PC-3 (cell line): ENCODE results near the gene CACNA1C. TPM values are rescaled to one million over a fixed set of nuclear protein-coding genes. Genes with fewer than 3 reads are reported as not detected.

Experiments used
- ATAC-seq: fragments of 200-7000 bp; cut with Tn5 transposase; 2 replicates; pipeline ENCODE4 v1.9.1; 2020; ENCODE audit warnings: mild to moderate bottlenecking, moderate library complexity
- BruUV-seq: library from RNA; stranded (reverse); fragments of 400-500 nt; replicated peaks from 2 replicates; lab custom pipeline; 2021; lab: Mats Ljungman, UMichigan
- CTCF ChIA-PET: fragments of 300-600 bp; sonication (Branson Sonifier 250); formaldehyde crosslinking; loops from one replicate; lab custom pipeline; 2022; ENCODE audit warnings: antibody characterized with exemption; lab: Charles Lee
- POLR2A ChIA-PET: fragments of 300-600 bp; sonication (Branson Sonifier 250); formaldehyde crosslinking; loops from one replicate; lab custom pipeline; 2022; ENCODE audit warnings: antibody characterized with exemption; ENCODE audit not compliant: unreplicated experiment; lab: Charles Lee
- DNase-seq: peaks from one replicate; pipeline ENCODE4 v3.0.0-alpha.2; 2015
- H2AFZ ChIP-seq: fragments of 300-600 bp; sonication (generic); 2 replicates; pipeline ENCODE4 v1.6.0; 2016; ENCODE audit warnings: antibody characterized with exemption, low read length
- H3F3A ChIP-seq: fragments of 300-600 bp; sonication (generic); one replicate; pipeline ENCODE4 v1.6.0; 2017; ENCODE audit warnings: antibody characterized with exemption, low read length, control low read depth, mild to moderate bottlenecking; ENCODE audit not compliant: unreplicated experiment
- H3K27ac ChIP-seq: fragments of 300-600 bp; sonication (generic); 2 replicates; pipeline ENCODE4 v1.5.1; 2016; ENCODE audit warnings: mild to moderate bottlenecking, low read length
- H3K27me3 ChIP-seq: fragments of 300-600 bp; sonication (generic); 2 replicates; pipeline ENCODE4 v1.6.1; 2016; ENCODE audit warnings: low read length, mixed read lengths
- H3K36me3 ChIP-seq: fragments of 300-600 bp; sonication (generic); 2 replicates; pipeline ENCODE4 v1.6.1; 2016; ENCODE audit warnings: low read depth, mixed run types, low read length, mixed read lengths
- H3K4me1 ChIP-seq: fragments of 300-600 bp; sonication (generic); 2 replicates; pipeline ENCODE4 v1.5.1; 2016; ENCODE audit warnings: low read length; ENCODE audit not compliant: insufficient read depth
- H3K4me2 ChIP-seq: fragments of 300-600 bp; sonication (generic); 2 replicates; pipeline ENCODE4 v1.6.0; 2016; ENCODE audit warnings: low read length
- H3K4me3 ChIP-seq: fragments of 300-600 bp; sonication (generic); 2 replicates; pipeline ENCODE4 v1.5.1; 2016; ENCODE audit warnings: mild to moderate bottlenecking, low read length, mixed read lengths
- H3K79me2 ChIP-seq: fragments of 300-600 bp; sonication (generic); 2 replicates; pipeline ENCODE4 v1.6.1; 2017; ENCODE audit warnings: low read length, mixed read lengths
- H3K9ac ChIP-seq: fragments of 300-600 bp; sonication (generic); 2 replicates; pipeline ENCODE4 v1.6.0; 2016; ENCODE audit warnings: mild to moderate bottlenecking, low read length
- H3K9me2 ChIP-seq: fragments of 300-600 bp; sonication (generic); replicated peaks from 2 replicates; pipeline ENCODE4 v1.6.1; 2016; ENCODE audit warnings: mixed run types, low read length, mixed read lengths
- H3K9me3 ChIP-seq: fragments of 300-600 bp; sonication (generic); 2 replicates; pipeline ENCODE4 v1.6.1; 2016; ENCODE audit warnings: low read length, mixed read lengths
- H4K20me1 ChIP-seq: fragments of 300-600 bp; sonication (generic); 2 replicates; pipeline ENCODE4 v1.6.1; 2016; ENCODE audit warnings: low read length, mixed read lengths
- EZH2 ChIP-seq: fragments of 300-600 bp; sonication (generic); IDR thresholded peaks from one replicate; pipeline ENCODE4 v1.6.1; 2017; ENCODE audit warnings: antibody characterized with exemption, mild to moderate bottlenecking, low read length; ENCODE audit not compliant: unreplicated experiment
- EZH2phosphoT487 ChIP-seq: fragments of 300-600 bp; sonication (generic); IDR thresholded peaks from 2 replicates; pipeline ENCODE4 v1.6.1; 2018; ENCODE audit warnings: mild to moderate bottlenecking, antibody characterized with exemption, low read length, borderline replicate concordance
- intact Hi-C: fragments of 100-400 bp; cut with micrococcal nuclease; formaldehyde crosslinking; loops from 2 replicates; pipeline ENCODE4 v1.9.0; 2023
- total RNA-seq: library from RNA; depleted of rRNA; stranded (reverse); fragments of >200 nt; gene quantifications from 2 replicates; pipeline ENCODE4 v1.2.3, GENCODE V29; 2014
- TF ChIP-seq, protein P1 (sequence below): fragments of 300-600 bp; sonication (generic); conservative IDR thresholded peaks from 2 replicates; pipeline ENCODE4 v1.5.1; 2017; ENCODE audit warnings: antibody characterized with exemption, low read depth, mild to moderate bottlenecking, low read length

Gene CACNA1C
- total RNA-seq, 1 experiment from 2014 or later = not detected

DNA sequence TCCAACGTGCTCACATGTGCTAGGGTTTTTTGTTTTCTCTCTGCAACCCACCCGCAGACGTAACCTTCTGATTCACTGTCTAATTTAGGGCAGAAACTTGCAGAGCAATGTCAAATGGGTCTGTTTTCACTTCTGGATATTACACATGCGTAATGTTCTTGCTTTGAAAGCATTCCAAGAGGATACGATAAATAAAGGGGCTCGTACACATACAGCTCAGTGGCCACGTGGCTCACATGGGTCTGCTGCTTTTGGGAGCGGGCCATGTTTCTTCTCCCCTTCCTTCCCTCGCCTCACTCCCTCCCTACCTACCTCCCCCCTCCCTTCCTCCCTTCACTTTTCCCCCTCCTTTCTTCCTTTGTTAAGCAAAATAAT lies 23.4 kb downstream of the CACNA1C start:
- BruUV-seq = no TSS peak
- no peak overlapping the region for H3K9ac ChIP-seq
- no peak for DNase-seq
- no peak overlapping the region for H3K4me2 ChIP-seq
- H3K4me3 ChIP-seq = no peak overlapping the region
- H3K79me2 ChIP-seq = no peaks in the 10 kb centered on the region
- no peaks in the 10 kb centered on the region for H3K36me3 ChIP-seq
- CTCF ChIA-PET = no interaction called here
- H3K4me1 ChIP-seq = no peaks in the 10 kb centered on the region
- peaks cover 7% of the 10 kb centered on the region; the same call in 1 of the 2 replicates for H3K27me3 ChIP-seq
- no peaks in the 10 kb centered on the region for H3K9me3 ChIP-seq
- H3F3A ChIP-seq = no peaks in the 10 kb centered on the region
- POLR2A ChIA-PET = no interaction called here
- H3K9me2 ChIP-seq = no peaks in the 10 kb centered on the region
- ATAC-seq = no peak
- no peak overlapping the region for H2AFZ ChIP-seq
- intact Hi-C loops = no loop called here
- H3K27ac ChIP-seq = no peak overlapping the region
- H4K20me1 ChIP-seq = no peaks in the 10 kb centered on the region
- TF ChIP-seq, protein P1, sequence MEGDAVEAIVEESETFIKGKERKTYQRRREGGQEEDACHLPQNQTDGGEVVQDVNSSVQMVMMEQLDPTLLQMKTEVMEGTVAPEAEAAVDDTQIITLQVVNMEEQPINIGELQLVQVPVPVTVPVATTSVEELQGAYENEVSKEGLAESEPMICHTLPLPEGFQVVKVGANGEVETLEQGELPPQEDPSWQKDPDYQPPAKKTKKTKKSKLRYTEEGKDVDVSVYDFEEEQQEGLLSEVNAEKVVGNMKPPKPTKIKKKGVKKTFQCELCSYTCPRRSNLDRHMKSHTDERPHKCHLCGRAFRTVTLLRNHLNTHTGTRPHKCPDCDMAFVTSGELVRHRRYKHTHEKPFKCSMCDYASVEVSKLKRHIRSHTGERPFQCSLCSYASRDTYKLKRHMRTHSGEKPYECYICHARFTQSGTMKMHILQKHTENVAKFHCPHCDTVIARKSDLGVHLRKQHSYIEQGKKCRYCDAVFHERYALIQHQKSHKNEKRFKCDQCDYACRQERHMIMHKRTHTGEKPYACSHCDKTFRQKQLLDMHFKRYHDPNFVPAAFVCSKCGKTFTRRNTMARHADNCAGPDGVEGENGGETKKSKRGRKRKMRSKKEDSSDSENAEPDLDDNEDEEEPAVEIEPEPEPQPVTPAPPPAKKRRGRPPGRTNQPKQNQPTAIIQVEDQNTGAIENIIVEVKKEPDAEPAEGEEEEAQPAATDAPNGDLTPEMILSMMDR = no peak
- TF ChIP-seq EZH2 (no peak), EZH2phosphoT487 (no peak)

GRCh38 chr12:2076728-2077127 lies 23.9 kb downstream of the CACNA1C start:
- no peaks in the 10 kb centered on the region for H4K20me1 ChIP-seq
- no peaks in the 10 kb centered on the region for H3K36me3 ChIP-seq
- H3K4me2 ChIP-seq = no peak overlapping the region
- no peak for ATAC-seq
- TF ChIP-seq EZH2phosphoT487 = no peak
- no peak for TF ChIP-seq EZH2
- TF ChIP-seq, protein P1 = no peak
- no peaks in the 10 kb centered on the region for H3K79me2 ChIP-seq
- intact Hi-C loops = no loop called here
- H3K9ac ChIP-seq = no peak overlapping the region
- CTCF ChIA-PET = no interaction called here
- POLR2A ChIA-PET = no interaction called here
- H3K27ac ChIP-seq = no peak overlapping the region
- peaks cover 4% of the 10 kb centered on the region; the same call in 1 of the 2 replicates for H3K27me3 ChIP-seq
- H3K4me1 ChIP-seq = no peaks in the 10 kb centered on the region
- DNase-seq = no peak
- no TSS peak for BruUV-seq
- H2AFZ ChIP-seq = no peak overlapping the region
- H3K4me3 ChIP-seq = no peak overlapping the region
- H3K9me3 ChIP-seq = no peaks in the 10 kb centered on the region
- H3K9me2 ChIP-seq = no peaks in the 10 kb centered on the region
- no peaks in the 10 kb centered on the region for H3F3A ChIP-seq

DNA sequence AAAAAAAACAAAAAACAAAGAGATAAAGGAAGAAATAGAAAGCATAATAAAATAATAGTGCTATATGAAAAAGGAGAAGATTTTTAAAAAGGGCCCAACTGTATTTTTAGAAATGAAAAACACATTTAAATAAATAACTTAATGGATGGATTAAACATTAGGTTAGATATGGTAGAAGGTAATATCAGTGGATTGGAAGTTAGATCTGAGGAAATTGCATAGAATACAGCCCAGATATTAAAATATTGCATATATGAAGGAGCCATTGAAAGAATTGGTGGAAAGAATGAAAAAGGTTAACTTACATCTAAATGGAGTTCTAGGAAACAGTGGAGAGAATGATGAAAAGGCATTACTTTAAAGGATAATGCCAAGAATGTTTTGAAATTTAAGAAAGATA lies 27.8 kb downstream of the CACNA1C start:
- no peaks in the 10 kb centered on the region for H4K20me1 ChIP-seq
- H3F3A ChIP-seq = no peaks in the 10 kb centered on the region
- DNase-seq (no peak), ATAC-seq (no peak)
- BruUV-seq = no TSS peak
- no peak overlapping the region for H3K4me3 ChIP-seq
- no peaks in the 10 kb centered on the region for H3K79me2 ChIP-seq
- peaks cover 4% of the 10 kb centered on the region; the same call in 1 of the 2 replicates for H3K4me1 ChIP-seq
- no peak overlapping the region for H3K4me2 ChIP-seq
- H3K9ac ChIP-seq = no peak overlapping the region
- ChIA-PET POLR2A (no interaction called here), CTCF (no interaction called here)
- no peaks in the 10 kb centered on the region for H3K9me2 ChIP-seq
- no peaks in the 10 kb centered on the region for H3K36me3 ChIP-seq
- peaks cover 3% of the 10 kb centered on the region; the same call in 1 of the 2 replicates for H3K27me3 ChIP-seq
- no peak overlapping the region for H2AFZ ChIP-seq
- H3K9me3 ChIP-seq = no peaks in the 10 kb centered on the region
- no peak for TF ChIP-seq EZH2phosphoT487
- TF ChIP-seq EZH2 = no peak
- TF ChIP-seq, protein P1 = no peak
- H3K27ac ChIP-seq = no peak overlapping the region
- intact Hi-C loops = no loop called here
